ENCODE data around the gene RAB44. TPM values are rescaled to one million over a fixed set of nuclear protein-coding genes. Genes with fewer than 3 reads are reported as not detected.

Gene RAB44
- polyA plus RNA-seq, 4 donors, result 0.06 to 0.23 TPM; not detected in 2

GRCh38 chr6:36668591-36668990, 29.0 kb upstream of the RAB44 start:
- DNase-seq (ENCODE audit: low read depth in 4 of 4, low spot score in 2 of 4), result no peak

DNA sequence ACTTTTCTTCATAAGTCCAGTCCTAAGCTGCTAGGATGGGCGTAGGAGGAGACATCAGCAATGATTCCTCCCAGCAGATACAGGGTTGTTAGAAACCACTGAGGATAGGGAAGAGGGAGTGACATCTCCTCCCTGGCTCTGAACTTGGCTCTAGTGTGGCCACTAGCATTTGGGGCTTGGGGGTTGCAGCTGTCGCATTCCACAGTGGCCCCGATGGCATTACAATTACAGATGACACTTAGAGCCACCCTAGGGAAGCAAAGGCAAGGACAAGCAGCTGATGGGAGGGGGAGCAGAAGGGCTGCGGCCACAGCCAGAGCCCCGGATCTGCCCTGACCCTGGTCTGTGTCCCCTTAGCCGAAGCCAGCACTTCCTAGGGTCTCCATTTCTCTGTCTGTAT, 28.6 kb upstream of the RAB44 start:
- no peak for DNase-seq (ENCODE audit: low read depth in 4 of 4, low spot score in 2 of 4)

GRCh38 chr6:36670271-36670670, 27.4 kb upstream of the RAB44 start:
- no peak for DNase-seq (ENCODE audit: low read depth in 4 of 4, low spot score in 2 of 4)

DNA sequence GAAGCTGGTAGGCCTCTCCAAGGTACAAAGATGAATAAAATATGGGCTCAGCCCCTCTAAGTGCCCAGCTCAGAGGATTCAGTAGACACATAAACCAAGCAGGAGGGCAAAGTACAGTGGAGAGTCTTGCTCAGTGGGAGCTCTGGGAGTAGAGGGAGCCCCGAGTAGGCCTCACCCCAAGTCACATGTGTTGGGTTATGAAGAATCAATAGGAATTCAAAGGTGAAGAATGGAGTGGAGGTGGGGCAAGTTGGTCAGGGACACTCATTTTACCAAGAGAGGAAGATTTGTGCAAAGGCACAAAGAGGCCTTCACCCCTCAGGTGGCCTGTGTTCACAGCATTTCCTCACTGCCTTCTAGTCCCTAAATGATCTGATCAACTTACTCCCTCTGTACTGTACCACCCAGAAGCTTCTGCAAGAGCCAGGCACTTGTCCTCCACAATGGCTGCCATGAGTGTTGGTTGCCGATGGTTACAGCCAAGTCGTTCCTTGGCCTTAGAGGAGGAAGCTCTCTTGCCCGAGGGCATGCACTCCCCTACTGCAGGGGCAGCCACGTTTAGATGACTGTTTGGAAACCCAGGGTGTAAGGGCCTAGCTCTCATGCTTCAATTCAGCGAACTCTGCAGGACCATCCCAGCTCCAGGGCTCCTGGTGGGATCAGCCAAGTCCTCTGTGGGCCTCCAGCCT, 25.8 kb upstream of the RAB44 start:
- no peak for DNase-seq (ENCODE audit: low read depth in 4 of 4, low spot score in 2 of 4)

GRCh38 chr6:36673882-36674281, 23.7 kb upstream of the RAB44 start:
- DNase-seq (ENCODE audit: low read depth in 4 of 4, low spot score in 2 of 4), result no peak

DNA sequence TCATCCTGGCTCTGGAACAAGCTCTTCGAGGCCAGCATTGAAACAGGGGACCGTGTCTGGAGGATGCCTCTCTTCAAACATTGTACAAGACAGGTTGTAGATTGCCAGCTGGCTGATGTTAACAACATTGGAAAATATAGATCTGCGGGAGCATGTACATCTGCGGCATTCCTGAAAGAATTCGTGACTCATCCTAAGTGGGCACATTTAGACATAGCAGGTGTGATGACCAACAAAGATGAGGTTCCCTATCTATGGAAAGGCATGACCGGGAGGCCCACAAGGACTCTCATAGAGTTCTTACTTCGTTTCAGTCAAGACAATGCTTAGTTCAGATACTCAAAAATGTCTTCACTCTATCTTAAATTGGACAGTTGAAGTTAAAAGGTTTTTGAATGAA, 22.7 kb upstream of the RAB44 start:
- no peak for DNase-seq (ENCODE audit: low read depth in 4 of 4, low spot score in 2 of 4)

DNA sequence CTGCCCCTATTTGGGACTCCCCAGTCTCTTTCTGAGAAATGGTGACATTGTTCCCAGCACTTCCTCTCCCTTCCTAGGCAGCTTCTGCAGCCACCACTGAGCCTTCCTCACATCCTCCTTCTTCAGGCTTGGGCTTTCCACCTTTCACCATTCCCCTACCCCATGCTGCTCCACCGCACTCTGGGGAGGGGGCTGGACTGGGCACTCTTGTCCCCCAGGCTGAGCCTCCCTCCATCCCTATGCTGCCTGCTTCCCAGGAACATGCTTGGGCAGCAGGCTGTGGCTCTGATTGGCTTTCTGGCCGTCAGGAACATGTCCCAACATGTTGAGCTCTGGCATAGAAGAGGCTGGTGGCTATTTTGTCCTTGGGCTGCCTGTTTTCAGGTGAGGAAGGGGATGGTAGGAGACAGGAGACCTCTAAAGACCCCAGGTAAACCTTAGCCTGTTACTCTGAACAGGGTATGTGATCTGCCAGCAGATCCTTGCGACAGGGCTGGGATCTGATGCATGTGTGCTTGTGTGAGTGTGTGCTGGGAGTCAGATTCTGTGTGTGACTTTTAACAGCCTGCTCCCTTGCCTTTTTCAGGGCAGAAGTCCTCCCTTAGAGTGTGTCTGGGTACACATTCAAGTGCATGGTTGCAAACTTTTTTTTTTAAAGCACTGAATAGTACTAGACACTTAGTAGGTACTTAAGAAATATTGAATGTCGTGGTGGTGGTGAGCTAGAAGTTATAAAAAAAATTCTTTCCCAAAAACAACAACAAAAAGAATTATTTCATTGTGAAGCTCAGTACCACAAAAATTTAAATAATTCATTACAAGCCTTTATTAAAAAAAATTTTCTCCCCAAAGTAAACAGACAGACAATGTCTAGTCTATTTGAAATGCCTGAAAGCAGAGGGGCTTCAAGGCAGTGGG, 21.2 kb upstream of the RAB44 start:
- DNase-seq (ENCODE audit: low read depth in 4 of 4, low spot score in 2 of 4), result no peak

- no peak for DNase-seq (ENCODE audit: low read depth in 4 of 4, low spot score in 2 of 4)
Measured at GRCh38 chr6:36677059-36677749, 20.4 kb upstream of the RAB44 start.

DNA sequence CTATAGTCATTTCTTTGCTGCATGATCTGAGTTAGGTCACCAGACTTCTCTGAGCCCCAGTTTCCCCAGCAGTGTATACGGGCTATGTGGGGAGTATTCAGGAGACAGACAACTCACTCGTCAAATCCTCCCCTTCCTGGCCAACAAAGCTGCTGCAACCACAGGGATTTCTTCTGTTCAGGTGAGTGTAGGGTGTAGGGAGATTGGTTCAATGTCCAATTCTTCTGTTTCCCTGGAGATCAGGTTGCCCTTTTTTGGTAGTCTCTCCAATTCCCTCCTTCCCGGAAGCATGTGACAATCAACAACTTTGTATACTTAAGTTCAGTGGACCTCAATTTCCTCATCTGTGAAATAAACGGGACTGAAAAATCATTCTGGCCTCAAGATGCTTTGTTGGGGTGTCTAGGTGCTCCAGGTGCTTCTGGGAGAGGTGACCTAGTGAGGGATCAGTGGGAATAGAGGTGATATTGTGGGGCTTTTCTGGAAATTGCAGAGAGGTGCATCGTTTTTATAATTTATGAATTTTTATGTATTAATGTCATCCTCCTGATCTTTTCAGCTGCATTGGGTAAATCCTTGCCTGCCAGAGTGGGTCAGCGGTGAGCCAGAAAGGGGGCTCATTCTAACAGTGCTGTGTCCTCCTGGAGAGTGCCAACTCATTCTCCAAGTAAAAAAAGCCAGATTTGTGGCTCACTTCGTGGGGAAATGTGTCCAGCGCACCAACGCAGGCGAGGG, 19.7 kb upstream of the RAB44 start:
- DNase-seq (ENCODE audit: low read depth in 4 of 4, low spot score in 2 of 4), result no peak

GRCh38 chr6:36678488-36679042, 19.1 kb upstream of the RAB44 start, which contains the start of gene CDKN1A:
Gene CDKN1A, plus strand, starts transcription at chr6:36678714. Its CDS starts 5,388 bp downstream, at chr6:36684102.
- DNase-seq (ENCODE audit: low read depth in 4 of 4, low spot score in 2 of 4), result peak in 1 of 4 donors; percentile 79

GRCh38 chr6:36679043-36679833, 18.4 kb upstream of the RAB44 start:
- no peak for DNase-seq (ENCODE audit: low read depth in 4 of 4, low spot score in 2 of 4)

- DNase-seq (ENCODE audit: low read depth in 4 of 4, low spot score in 2 of 4), result no peak
Measured at GRCh38 chr6:36682328-36683144, 15.1 kb upstream of the RAB44 start.

DNA sequence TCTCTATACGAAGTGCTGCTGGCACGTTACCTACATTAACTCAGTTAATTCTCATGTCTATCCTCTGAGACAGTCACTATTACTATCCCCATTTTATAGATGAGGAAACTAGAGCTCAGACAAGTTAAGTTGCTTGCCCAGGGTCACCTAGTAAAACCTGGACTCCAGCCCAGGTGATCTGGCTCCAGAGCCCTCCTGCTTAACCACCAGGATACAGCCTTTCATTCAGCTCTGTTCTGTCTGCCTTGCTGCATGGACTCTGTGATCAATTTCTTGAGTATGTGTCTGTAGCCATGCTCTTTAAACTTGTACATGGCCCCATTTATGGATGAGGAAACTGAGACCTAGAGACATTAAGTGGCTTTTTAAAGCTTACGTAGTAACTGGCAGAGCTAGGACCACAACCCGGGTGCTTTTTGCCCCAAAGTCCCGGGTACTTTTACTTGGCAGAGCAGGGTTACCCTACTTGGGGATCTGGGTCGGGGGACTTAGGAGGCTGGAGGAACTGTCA, 14.4 kb upstream of the RAB44 start:
- DNase-seq (ENCODE audit: low read depth in 4 of 4, low spot score in 2 of 4), result no peak

DNA sequence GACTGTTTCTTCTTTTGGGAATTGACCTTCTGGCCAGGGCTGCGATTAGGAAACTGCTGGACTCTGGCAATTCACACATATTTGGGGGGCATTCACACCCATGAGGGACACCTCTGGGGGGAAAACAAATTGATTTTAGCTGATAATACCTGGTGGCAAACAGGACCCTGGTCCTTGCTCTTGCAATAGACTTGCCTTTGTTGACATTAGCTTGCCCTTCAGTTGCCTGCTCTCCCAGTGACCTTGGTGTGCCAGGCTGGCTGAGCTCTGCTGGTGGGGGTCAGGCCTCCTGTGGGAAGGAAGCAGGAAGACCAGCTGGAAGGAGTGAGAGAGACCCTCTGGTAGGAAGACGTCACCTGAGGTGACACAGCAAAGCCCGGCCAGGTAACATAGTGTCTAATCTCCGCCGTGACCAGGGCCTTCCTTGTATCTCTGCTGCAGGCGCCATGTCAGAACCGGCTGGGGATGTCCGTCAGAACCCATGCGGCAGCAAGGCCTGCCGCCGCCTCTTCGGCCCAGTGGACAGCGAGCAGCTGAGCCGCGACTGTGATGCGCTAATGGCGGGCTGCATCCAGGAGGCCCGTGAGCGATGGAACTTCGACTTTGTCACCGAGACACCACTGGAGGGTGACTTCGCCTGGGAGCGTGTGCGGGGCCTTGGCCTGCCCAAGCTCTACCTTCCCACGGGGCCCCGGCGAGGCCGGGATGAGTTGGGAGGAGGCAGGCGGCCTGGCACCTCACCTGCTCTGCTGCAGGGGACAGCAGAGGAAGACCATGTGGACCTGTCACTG, 13.8 kb upstream of the RAB44 start:
- no peak for DNase-seq (ENCODE audit: low read depth in 4 of 4, low spot score in 2 of 4)

- DNase-seq (ENCODE audit: low read depth in 4 of 4, low spot score in 2 of 4), result no peak
Measured at GRCh38 chr6:36684447-36684812, 13.2 kb upstream of the RAB44 start.

DNA sequence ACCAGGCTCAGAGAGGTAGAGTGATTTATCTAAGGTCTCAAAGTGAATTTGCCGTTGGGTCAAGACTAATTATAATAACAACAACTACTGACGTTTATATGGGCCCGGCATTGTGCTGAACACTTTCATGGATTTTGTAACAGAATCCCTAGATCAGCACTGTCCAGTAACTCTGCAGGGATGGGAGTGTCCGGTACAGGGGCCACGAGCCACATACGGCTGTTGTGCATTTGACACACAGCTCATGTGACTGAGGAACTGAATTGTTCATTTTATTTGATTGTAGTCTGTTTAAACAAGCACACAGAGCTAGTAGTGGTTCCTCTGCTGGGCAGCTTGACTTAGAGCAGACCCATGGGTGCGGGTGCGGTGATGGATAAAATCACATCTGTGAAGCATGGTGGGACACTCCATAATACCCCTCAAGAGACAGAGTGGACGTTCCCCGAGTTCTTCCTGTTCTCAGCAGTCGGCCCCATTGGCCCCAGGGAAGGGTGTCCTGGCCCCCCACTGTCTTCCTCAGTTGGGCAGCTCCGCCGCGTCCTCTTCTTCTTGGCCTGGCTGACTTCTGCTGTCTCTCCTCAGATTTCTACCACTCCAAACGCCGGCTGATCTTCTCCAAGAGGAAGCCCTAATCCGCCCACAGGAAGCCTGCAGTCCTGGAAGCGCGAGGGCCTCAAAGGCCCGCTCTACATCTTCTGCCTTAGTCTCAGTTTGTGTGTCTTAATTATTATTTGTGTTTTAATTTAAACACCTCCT, 12.3 kb upstream of the RAB44 start:
- no peak for DNase-seq (ENCODE audit: low read depth in 4 of 4, low spot score in 2 of 4)
